WTC11 (cell line): ENCODE measurements around the gene ERC2.

Experiments used
- CREB1 ChIP-seq: sonication (generic); formaldehyde crosslinking; IDR thresholded peaks from 2 replicates; pipeline ENCODE4 v1.8.0; 2023; ENCODE audit warnings: mild to moderate bottlenecking, missing genetic modification reagents
- CTCF ChIP-seq: fragments of 200-600 bp; IDR thresholded peaks from 2 replicates; pipeline ENCODE4 v1.8.0; 2022; ENCODE audit warnings: antibody characterized with exemption
- E2F4 ChIP-seq: sonication (generic); formaldehyde crosslinking; IDR thresholded peaks from 2 replicates; pipeline ENCODE4 v1.8.1; 2022; ENCODE audit warnings: low read depth, mild to moderate bottlenecking, moderate library complexity, missing genetic modification reagents, borderline replicate concordance
- KAT7 ChIP-seq: sonication (generic); formaldehyde crosslinking; IDR thresholded peaks from 2 replicates; pipeline ENCODE4 v1.8.1; 2023; ENCODE audit warnings: missing genetic modification reagents, mild to moderate bottlenecking, borderline replicate concordance
- MAX ChIP-seq: sonication (generic); formaldehyde crosslinking; IDR thresholded peaks from 2 replicates; pipeline ENCODE4 v1.8.0; 2022; ENCODE audit warnings: mild to moderate bottlenecking, missing genetic modification reagents
- ZNF317 ChIP-seq: sonication (generic); formaldehyde crosslinking; IDR thresholded peaks from 2 replicates; pipeline ENCODE4 v1.8.1; 2023; ENCODE audit warnings: low read depth, mild to moderate bottlenecking, moderate library complexity, missing genetic modification reagents, borderline replicate concordance
- ZNF512 ChIP-seq: sonication (generic); formaldehyde crosslinking; IDR thresholded peaks from 2 replicates; pipeline ENCODE4 v1.8.1; 2022; ENCODE audit warnings: missing genetic modification reagents, borderline replicate concordance
- TF ChIP-seq, protein P1 (sequence below): sonication (generic); formaldehyde crosslinking; IDR thresholded peaks from 2 replicates; pipeline ENCODE4 v1.8.1; 2022; ENCODE audit warnings: mild to moderate bottlenecking, moderate library complexity, missing genetic modification reagents

DNA sequence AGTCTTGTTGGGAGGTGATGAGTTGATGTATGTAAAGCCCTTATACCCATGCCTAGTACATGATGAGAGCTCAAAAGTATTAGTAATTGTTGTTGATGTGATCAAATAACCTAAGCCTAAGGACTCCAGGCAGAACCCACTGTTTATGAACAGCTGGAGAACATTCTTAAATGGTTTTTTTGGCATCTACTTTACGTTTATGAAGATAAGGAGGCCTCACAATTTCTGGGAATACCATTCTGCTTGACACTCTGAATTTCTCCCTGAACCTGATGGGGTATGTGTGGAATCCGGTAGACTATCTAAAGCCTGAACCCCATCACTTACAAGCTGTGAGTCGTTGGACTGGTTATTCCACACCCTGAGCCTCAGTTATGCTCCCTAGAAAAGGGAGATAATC, 736.5 kb downstream of the ERC2 start:
- no peak for TF ChIP-seq CTCF
- TF ChIP-seq, protein P1, sequence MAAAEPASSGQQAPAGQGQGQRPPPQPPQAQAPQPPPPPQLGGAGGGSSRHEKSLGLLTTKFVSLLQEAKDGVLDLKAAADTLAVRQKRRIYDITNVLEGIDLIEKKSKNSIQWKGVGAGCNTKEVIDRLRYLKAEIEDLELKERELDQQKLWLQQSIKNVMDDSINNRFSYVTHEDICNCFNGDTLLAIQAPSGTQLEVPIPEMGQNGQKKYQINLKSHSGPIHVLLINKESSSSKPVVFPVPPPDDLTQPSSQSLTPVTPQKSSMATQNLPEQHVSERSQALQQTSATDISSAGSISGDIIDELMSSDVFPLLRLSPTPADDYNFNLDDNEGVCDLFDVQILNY, result no peak
- no peak for TF ChIP-seq E2F4
- no peak for TF ChIP-seq ZNF317 (CRISPR knock-in tag)
- TF ChIP-seq KAT7 (CRISPR knock-in tag), result no peak
- TF ChIP-seq ZNF512 (CRISPR knock-in tag), result no peak
- no peak for TF ChIP-seq CREB1 (CRISPR knock-in tag)
- no peak for TF ChIP-seq MAX (CRISPR knock-in tag)
